HG03460 (cell line): ENCODE data around the gene CYSRT1.

Source experiments
- ATAC-seq: cut with Tn5 transposase; IDR thresholded peaks from one replicate; pipeline ENCODE4 v1.9.1; 2021; ENCODE audit not compliant: unreplicated experiment

CYSRT1 gene

DNA sequence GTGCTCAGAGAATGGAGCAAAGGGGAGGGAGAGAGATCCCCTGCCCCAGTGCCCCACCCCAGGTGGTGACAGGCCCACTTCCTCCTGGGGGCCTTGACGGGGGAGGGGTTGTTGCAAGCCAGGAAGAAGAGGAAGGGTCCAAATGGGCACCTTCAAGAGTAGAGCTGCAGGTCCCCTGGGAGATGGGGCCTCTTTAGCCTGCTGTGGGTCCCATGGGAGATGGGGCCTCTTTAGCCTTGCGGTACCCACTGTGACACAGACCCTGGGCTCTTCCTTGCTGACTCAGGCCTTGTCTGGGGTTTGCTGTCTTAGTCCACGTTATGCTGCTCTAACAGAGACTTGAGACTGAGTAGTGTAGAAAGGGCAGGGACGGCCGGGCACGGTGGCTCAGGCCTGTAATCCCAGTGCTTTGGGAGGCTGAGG is 43.0 kb downstream of the CYSRT1 start:
- ATAC-seq, result no peak

DNA sequence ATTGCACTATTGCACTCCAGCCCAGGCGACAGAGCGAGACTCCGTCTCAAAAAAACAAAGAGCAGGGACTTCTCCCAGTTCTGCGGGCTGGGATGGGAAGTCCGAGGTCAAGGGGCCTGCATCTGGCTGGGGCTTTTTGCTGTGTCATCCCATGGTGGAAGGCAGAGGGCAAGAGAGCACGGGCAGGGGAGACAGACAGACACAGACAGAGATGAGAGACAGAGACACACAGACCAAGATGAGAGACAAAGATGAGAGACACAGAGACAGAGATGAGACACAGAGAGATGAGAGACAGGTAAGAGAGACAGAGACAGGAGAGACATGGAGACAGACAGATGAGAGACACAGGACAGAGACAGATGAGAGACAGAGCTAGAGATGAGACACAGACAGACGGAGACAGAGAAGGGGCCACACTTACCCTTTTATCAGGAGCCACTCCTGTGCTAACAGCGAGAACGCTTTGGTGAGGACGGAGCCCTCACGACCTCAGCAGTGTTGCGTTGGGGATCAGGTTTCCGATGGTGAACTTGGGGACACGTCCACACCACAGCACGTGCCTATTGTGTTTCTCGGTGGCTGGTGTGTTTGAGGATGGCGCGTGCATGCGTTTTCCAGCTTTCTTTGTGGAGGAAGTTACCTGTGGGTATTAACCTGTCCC is 43.7 kb downstream of the CYSRT1 start:
- no peak for ATAC-seq

DNA sequence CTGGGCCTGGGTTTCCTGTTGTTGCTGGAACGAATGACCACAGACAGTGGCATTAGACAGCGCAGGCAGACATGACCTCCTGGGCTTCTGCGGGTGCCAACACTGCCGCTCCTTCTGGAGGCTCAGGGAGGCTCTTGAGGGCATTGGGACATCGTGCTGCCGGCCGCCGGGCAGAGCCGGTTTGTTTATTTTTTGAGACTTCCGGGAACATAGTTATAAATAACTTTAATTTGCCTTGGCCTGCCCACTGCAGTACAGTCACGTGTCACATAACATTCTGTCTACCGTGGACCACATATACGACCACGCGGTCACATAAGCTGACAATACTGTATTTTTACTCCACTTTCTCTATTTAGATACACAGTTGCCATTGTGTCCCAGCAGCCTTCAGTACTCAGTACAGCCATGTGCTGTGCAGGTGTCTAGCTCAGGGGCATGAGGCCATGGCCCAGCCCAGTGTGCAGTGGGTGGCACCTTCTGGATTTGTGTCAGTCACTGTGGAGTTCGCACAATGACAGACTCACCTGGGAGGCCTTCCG is 44.3 kb downstream of the CYSRT1 start:
- no peak for ATAC-seq

DNA sequence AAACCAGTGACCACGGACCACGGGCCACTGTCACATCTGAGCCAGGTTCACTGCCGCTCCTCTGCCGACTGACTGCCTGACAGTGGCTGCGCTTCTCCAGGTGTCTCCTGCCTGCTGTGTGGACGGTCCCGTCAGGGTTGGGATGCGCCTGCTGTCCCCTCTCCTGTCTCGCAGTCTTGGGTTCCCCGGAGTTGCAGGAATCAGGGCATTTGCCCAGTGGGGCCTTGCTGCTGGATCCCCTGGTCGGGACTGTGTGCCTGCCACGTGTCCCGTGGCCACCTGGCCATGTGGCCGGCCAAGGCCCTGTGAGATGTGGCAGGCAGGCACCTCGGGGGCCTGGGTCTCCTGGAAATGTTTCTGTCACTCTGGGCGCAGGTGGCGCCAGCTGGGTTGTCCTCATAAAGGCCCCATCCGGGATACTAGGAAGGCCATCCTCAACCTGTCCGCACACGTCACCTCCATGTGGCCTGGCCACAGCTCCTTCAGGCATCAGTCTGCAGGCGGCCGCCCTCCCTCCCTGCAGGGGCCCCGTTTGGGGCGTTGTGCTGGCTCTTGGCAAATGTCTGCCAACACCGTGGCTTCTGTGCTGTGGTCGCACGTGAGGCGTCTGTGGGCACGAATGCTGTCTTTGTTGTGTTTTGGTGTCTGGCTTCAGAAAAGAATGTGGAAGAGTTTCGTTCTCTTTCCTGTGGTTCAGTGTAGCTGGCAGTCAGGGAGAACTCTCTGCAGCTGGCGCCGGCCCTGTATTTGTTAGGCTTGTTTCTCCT is 46.1 kb downstream of the CYSRT1 start:
- ATAC-seq, result no peak

DNA sequence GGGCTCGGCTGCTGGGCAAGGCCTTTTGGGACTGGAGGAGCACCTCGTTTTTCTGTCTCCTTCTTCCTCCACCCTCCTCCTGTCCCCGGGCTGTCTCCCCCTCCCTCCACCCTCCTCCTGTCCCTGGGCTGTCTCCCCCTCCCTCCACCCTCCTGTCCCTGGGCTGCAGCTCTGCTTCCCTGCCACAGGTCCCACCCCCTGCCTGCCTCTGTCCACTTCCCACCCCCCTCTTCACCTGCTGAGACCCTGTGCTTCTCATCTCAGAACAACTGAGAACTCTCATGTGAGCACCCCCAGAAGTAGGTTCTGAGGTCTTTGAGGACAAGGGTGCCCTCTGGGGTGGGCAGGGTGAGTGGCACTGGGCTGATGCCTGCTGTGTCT is 46.7 kb downstream of the CYSRT1 start:
- no peak for ATAC-seq

DNA sequence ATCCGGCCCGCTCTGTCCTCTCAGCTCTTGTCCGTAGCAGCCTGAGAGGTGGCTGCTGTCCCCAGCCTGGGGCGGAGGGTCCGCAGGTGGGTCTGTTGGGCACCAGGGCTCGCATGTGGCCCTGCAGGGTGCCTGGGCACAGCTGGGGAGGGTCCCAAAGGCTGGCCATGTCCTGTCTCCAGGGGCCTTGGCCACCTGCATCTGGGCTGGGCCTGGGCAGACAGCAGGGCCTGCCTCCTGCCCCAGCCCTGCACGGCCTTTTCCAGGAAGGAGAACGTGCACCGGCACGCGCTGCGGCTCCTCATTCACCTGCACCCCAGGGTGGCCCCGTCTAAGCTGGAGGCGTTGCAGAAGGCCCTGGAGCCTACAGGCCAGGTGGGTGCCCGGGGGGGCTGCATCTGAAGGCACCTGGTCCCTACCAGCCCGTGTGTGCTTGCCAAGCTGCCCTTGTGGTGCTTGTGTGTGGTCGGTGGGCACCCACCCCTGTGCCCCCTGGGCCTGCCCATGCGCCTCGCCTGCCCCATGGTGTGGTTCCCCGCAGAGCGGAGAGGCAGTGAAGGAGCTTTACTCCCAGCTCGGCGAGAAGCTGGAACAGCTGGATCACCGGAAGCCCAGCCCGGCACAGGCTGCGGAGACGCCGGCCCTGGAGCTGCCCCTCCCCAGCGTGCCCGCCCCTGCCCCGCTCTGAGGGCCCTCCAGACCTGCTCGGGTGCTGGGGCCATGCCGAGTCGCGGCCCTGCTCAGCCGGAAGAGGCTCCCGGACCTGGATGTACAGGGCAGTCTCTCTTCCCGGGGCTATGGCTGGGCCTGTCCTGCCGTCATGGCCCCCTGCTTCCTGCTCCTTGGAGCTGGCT is 47.5 kb downstream of the CYSRT1 start:
- ATAC-seq, result no peak

DNA sequence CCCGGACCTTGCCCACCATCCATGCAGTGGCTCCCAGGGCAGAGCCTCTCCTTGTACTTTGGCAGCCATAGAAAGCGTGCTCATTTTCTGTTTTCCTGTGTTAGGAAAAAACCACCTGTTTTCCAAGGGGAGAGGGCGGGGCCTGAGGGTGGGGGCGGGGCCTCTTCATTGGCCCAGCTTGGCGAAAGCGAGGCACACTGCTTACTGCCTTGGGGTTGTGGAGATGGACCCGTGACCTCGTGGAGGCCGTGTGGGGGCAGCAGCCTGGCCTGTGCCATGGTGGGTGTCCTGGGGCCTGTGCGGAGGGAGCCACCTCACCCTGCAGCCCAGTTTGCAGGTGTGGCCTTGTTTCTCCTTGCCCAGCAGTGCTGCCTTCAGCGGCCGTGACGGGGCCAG is 48.1 kb downstream of the CYSRT1 start:
- ATAC-seq, result no peak

DNA sequence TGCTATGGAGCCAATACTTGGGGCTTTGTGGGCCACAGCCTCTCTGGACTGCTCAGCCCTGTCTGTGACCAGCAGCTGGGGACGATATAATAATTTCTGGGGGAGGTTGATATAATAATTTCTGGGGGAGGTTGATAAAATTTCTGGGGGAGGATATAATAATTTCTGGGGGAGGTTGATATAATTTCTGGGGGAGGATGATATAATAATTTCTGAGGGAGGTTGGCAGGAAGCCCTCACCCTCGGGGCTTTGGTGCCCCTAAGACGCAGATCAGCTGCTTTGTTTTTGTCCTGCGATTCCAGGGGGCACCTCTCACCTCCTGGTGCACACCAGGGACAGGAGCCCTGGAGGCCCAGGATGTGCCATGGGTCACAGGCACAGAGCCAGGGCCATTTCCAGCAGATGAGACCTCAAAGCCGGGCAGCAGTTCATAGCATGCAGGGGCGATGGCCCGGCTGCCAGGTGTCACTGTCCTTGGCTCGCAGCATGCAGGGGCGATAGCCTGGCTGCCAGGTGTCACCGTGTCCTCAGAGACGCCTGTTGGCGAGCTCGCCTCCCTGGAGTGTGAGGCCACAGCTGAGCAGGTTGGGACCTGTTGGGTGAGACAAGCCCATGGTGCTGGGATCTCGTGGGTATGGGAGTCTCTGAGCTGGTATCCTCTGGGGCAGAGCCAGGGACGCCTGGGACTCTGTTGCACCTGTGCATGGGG is 48.8 kb downstream of the CYSRT1 start:
- no peak for ATAC-seq

DNA sequence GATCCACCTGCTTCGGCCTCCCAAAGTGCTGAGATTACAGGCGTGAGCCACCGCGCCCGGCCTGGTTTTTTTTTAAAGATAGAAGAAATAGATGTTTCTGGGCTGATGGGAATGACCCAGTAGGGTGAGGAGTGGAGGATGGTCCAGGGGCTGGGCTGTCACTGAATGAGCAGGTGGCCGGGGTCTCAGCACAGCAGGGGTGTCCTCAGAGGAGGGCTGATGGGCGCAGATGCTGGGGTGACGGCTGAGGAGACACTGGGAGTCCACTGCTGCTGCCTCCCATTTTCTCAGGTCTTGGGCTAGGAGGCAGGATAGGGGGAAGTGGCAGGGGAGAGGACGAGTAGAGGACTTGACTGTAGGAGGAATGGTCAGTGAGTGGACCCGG is 50.2 kb downstream of the CYSRT1 start:
- no peak for ATAC-seq
